ENCODE results near the gene LRRC75A. TPM values are rescaled to one million over a fixed set of nuclear protein-coding genes. Genes with fewer than 3 reads are reported as not detected.

LRRC75A gene
- total and polyA plus RNA-seq, 2 donors (not counting 1 experiment from before 2014, with no cell fraction given) = 0.64 to 3.1 TPM

DNA sequence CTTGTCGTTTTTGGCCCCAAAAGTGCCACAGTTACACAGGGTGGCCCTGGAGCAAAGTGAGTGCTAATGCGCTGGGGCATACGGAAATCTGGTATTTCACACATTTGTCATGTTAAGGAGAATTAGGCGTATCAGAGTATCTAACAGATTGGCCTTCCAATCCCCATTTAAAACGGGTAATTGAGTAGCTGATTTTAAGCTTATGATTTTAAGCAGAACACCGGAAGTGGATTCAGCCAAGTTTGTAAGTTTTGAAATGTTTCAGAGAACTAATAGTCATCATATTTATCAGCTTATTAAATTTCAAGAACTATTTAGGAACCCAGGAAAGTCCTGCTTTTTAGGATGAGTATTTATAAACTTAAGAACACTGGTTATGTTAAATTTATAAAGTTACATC is 19.5 kb downstream of the LRRC75A start:
- no peak for TF ChIP-seq EZH2 (IDR thresholded peaks at IDR 0.05; ENCODE audit: low read length, missing control alignments)
- TF ChIP-seq, protein P1, sequence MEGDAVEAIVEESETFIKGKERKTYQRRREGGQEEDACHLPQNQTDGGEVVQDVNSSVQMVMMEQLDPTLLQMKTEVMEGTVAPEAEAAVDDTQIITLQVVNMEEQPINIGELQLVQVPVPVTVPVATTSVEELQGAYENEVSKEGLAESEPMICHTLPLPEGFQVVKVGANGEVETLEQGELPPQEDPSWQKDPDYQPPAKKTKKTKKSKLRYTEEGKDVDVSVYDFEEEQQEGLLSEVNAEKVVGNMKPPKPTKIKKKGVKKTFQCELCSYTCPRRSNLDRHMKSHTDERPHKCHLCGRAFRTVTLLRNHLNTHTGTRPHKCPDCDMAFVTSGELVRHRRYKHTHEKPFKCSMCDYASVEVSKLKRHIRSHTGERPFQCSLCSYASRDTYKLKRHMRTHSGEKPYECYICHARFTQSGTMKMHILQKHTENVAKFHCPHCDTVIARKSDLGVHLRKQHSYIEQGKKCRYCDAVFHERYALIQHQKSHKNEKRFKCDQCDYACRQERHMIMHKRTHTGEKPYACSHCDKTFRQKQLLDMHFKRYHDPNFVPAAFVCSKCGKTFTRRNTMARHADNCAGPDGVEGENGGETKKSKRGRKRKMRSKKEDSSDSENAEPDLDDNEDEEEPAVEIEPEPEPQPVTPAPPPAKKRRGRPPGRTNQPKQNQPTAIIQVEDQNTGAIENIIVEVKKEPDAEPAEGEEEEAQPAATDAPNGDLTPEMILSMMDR (conservative IDR thresholded peaks at IDR 0.05 in 1 of 2, IDR thresholded peaks at IDR 0.05 in 1 of 2; ENCODE audit: low read depth in 1 of 2, low read length in 2 of 2) = no peak
- Histone ChIP-seq H2AFZ (ENCODE audit: low read length) (no peak overlapping the region), H4K20me1 (ENCODE audit: control insufficient read depth, extremely low read depth, insufficient read depth, low read length) (no peaks in the 10 kb centered on the region), H3K4me1 (ENCODE audit: control insufficient read depth, extremely low read depth, insufficient read depth, low read length) (no peaks in the 10 kb centered on the region), H3K4me3 (replicated peaks in 1 of 4; ENCODE audit: control extremely low read depth in 1 of 4, insufficient read depth in 1 of 4, low read depth in 3 of 4, low read length in 4 of 4) (no peak overlapping the region), H3K79me2 (ENCODE audit: control insufficient read depth, insufficient read depth, low read length) (no peaks in the 10 kb centered on the region), H3K36me3 (ENCODE audit: control insufficient read depth, insufficient read depth, low read length) (no peaks in the 10 kb centered on the region), H3K9me3 (ENCODE audit: control insufficient read depth, insufficient read depth, low read depth, low read length) (no peaks in the 10 kb centered on the region), H3K27me3 (ENCODE audit: control insufficient read depth, insufficient read depth, low read length) (no peaks in the 10 kb centered on the region), H3K27ac (ENCODE audit: insufficient read depth, low read length) (no peak overlapping the region), H3K4me2 (ENCODE audit: extremely low read depth, insufficient read depth, low read length) (no peak overlapping the region), H3K9ac (ENCODE audit: insufficient read depth, low read length) (no peak overlapping the region)
- no peak for DNase-seq (ENCODE audit: low read depth in 2 of 2)

DNA sequence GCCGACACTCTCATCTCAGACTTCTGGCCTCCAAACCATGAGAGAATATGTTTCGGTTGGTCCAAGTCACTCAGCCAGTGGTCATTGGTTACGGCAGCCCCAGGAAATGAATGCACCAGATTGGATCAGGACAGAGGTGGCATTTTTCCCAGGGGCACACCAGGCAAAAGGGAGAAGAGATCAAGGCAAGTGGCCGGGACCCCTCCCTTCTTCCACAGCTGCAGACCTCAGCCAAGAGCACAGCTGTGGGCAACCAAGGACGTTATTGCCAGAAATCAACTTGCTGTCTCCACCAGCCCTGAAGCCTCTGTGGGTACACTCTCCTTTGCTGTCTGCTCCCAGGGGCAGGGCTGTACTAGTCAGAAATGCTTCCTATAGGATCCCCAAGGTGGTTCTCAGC is 20.7 kb downstream of the LRRC75A start:
- TF ChIP-seq, protein P1 (conservative IDR thresholded peaks at IDR 0.05 in 1 of 2, IDR thresholded peaks at IDR 0.05 in 1 of 2; ENCODE audit: low read depth in 1 of 2, low read length in 2 of 2) = no peak
- TF ChIP-seq EZH2 (IDR thresholded peaks at IDR 0.05; ENCODE audit: low read length, missing control alignments) = no peak
- Histone ChIP-seq H3K4me3 (replicated peaks in 1 of 4; ENCODE audit: control extremely low read depth in 1 of 4, insufficient read depth in 1 of 4, low read depth in 3 of 4, low read length in 4 of 4) (no peak overlapping the region), H3K79me2 (ENCODE audit: control insufficient read depth, insufficient read depth, low read length) (no peaks in the 10 kb centered on the region), H3K4me1 (ENCODE audit: control insufficient read depth, extremely low read depth, insufficient read depth, low read length) (no peaks in the 10 kb centered on the region), H2AFZ (ENCODE audit: low read length) (no peak overlapping the region), H3K36me3 (ENCODE audit: control insufficient read depth, insufficient read depth, low read length) (no peaks in the 10 kb centered on the region), H4K20me1 (ENCODE audit: control insufficient read depth, extremely low read depth, insufficient read depth, low read length) (no peaks in the 10 kb centered on the region), H3K9me3 (ENCODE audit: control insufficient read depth, insufficient read depth, low read depth, low read length) (no peaks in the 10 kb centered on the region), H3K4me2 (ENCODE audit: extremely low read depth, insufficient read depth, low read length) (no peak overlapping the region), H3K27me3 (ENCODE audit: control insufficient read depth, insufficient read depth, low read length) (no peaks in the 10 kb centered on the region), H3K9ac (ENCODE audit: insufficient read depth, low read length) (no peak overlapping the region), H3K27ac (ENCODE audit: insufficient read depth, low read length) (no peak overlapping the region)
- no peak for DNase-seq (ENCODE audit: low read depth in 2 of 2)

DNA sequence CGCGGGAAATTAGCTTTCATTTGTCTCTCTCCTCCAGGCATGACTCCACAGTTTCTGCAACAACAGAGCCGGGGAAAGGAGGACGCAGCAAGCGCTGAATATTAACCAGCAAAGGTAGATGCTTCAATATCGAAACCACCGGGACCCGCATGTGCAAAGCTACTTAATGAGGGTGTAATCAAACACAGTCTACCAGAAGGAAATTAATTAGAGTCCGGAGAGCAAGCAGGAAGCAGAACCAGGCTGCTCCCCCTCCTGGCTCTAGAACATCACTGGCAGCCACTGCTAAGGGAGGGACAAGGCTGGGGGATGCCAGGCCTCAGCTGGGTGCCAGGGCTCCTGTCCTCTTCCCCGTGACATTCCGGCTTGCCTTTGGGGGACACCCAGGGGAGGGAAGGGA is 21.7 kb downstream of the LRRC75A start:
- Histone ChIP-seq H3K79me2 (ENCODE audit: control insufficient read depth, insufficient read depth, low read length) (no peaks in the 10 kb centered on the region), H3K27me3 (ENCODE audit: control insufficient read depth, insufficient read depth, low read length) (no peaks in the 10 kb centered on the region), H2AFZ (ENCODE audit: low read length) (no peak overlapping the region)

More for the DNA sequence above, 21.7 kb downstream of the LRRC75A start:
- H4K20me1 ChIP-seq (ENCODE audit: control insufficient read depth, extremely low read depth, insufficient read depth, low read length) = no peaks in the 10 kb centered on the region
- H3K9me3 ChIP-seq (ENCODE audit: control insufficient read depth, insufficient read depth, low read depth, low read length) = no peaks in the 10 kb centered on the region
- H3K4me3 ChIP-seq (replicated peaks in 1 of 4; ENCODE audit: control extremely low read depth in 1 of 4, insufficient read depth in 1 of 4, low read depth in 3 of 4, low read length in 4 of 4) = no peak overlapping the region
- no peak for DNase-seq (ENCODE audit: low read depth in 2 of 2)
- no peak overlapping the region for H3K9ac ChIP-seq (ENCODE audit: insufficient read depth, low read length)
- no peak overlapping the region for H3K4me2 ChIP-seq (ENCODE audit: extremely low read depth, insufficient read depth, low read length)
- H3K36me3 ChIP-seq (ENCODE audit: control insufficient read depth, insufficient read depth, low read length) = no peaks in the 10 kb centered on the region
- H3K4me1 ChIP-seq (ENCODE audit: control insufficient read depth, extremely low read depth, insufficient read depth, low read length) = no peaks in the 10 kb centered on the region
- TF ChIP-seq EZH2 (IDR thresholded peaks at IDR 0.05; ENCODE audit: low read length, missing control alignments) = no peak
- TF ChIP-seq, protein P1 (conservative IDR thresholded peaks at IDR 0.05 in 1 of 2, IDR thresholded peaks at IDR 0.05 in 1 of 2; ENCODE audit: low read depth in 1 of 2, low read length in 2 of 2) = no peak
- no peak overlapping the region for H3K27ac ChIP-seq (ENCODE audit: insufficient read depth, low read length)
